Measurements from ENCODE around the gene DNAH2. TPM values are rescaled to one million over a fixed set of nuclear protein-coding genes. Genes with fewer than 3 reads are reported as not detected.

DNAH2 gene
- polyA plus RNA-seq, 2 of the 4 experiments (the other 2 are of a cell fraction): 0.01 to 0.08 TPM

GRCh38 chr17:7729816-7730215 is 12.3 kb downstream of the DNAH2 start:
- FAIRE-seq (no peak), ATAC-seq (no peak), DNase-seq (ENCODE audit: low read depth in 1 of 2, low spot score in 1 of 2) (no peak)
- ChIA-PET CTCF (interaction anchor here (0.8 to 4.8 kb wide), 8 partner anchors 12 to 312 kb away, joined by 3 to 35 read pairs (median 4); no protein-coding TSS in a partner anchor), POLR2A (no interaction called here)
- no peak overlapping the region for H3K4me2 ChIP-seq
- H3K27ac ChIP-seq: no peak overlapping the region
- H3K9me3 ChIP-seq: no peaks in the 10 kb centered on the region
- no peak for TF ChIP-seq REST (IDR thresholded peaks at IDR 0.05)
- no peak for TF ChIP-seq CBX2 (IDR thresholded peaks at IDR 0.05; ENCODE audit: borderline replicate concordance, low read depth)
- TF ChIP-seq MYC (IDR thresholded peaks at IDR 0.05; ENCODE audit: borderline replicate concordance, low read length): no peak
- TF ChIP-seq RCOR1 (IDR thresholded peaks at IDR 0.05; ENCODE audit: low read depth, low read length): no peak
- no peak for TF ChIP-seq POLR2A (IDR thresholded peaks at IDR 0.05; ENCODE audit: low read length)
- no peak for TF ChIP-seq FOSL2 (IDR thresholded peaks at IDR 0.05)
- no peak for TF ChIP-seq FOSL2 (CRISPR knock-in tag; IDR thresholded peaks at IDR 0.05)
- no peak for TF ChIP-seq ELK1 (IDR thresholded peaks at IDR 0.05; ENCODE audit: low read depth, low read length)
- no peak for TF ChIP-seq ZFP36 (IDR thresholded peaks at IDR 0.05; ENCODE audit: borderline replicate concordance, partially characterized antibody)
- no peak for TF ChIP-seq ESRRA (IDR thresholded peaks at IDR 0.05; ENCODE audit: borderline replicate concordance, low read length)
- TF ChIP-seq MAZ (IDR thresholded peaks at IDR 0.05; ENCODE audit: borderline replicate concordance, low read depth, low read length): no peak
- H3K4me1 ChIP-seq: no peaks in the 10 kb centered on the region
- WGBS (ENCODE audit: missing lambda C conversion rate): 29% methylated on average over 1 of the region's 1 CpG
- no peak overlapping the region for H3K4me3 ChIP-seq

GRCh38 chr17:7732981-7733539 is 15.5 kb downstream of the DNAH2 start:
- no peak for ATAC-seq
- H3K27ac ChIP-seq: no peak overlapping the region
- no peaks in the 10 kb centered on the region for H3K4me1 ChIP-seq
- DNase-seq (ENCODE audit: low read depth in 1 of 2, low spot score in 1 of 2): no peak
- 88% methylated on average over 14 of the region's 14 CpGs for WGBS (ENCODE audit: missing lambda C conversion rate)
- no peak overlapping the region for H3K4me2 ChIP-seq
- CTCF ChIA-PET: interaction anchor here (4.8 kb wide), 1 partner anchor 11 kb away, joined by 35 read pairs; no protein-coding TSS in a partner anchor
- POLR2A ChIA-PET: no interaction called here
- H3K4me3 ChIP-seq: no peak overlapping the region
- no peak for FAIRE-seq
- no peaks in the 10 kb centered on the region for H3K9me3 ChIP-seq
- TF ChIP-seq SMC3 (IDR thresholded peaks at IDR 0.05) (no peak), HOXA7 (CRISPR knock-in tag; IDR thresholded peaks at IDR 0.05) (no peak), ZNF302 (CRISPR knock-in tag; IDR thresholded peaks at IDR 0.05) (no peak), KDM5A (IDR thresholded peaks at IDR 0.05) (no peak), JUN (IDR thresholded peaks at IDR 0.05) (no peak), FOSL2 (IDR thresholded peaks at IDR 0.05) (no peak), FOSL2 (CRISPR knock-in tag; IDR thresholded peaks at IDR 0.05) (no peak), CTCF (IDR thresholded peaks at IDR 0.05) (no peak), EHF (CRISPR knock-in tag; IDR thresholded peaks at IDR 0.05) (no peak), JUNB (IDR thresholded peaks at IDR 0.05) (no peak), HDAC2 (IDR thresholded peaks at IDR 0.05) (no peak), MAX (IDR thresholded peaks at IDR 0.05) (no peak)

Measured in A549 (cell line).